ENCODE results near the gene NPIPA5. TPM values are rescaled to one million over a fixed set of nuclear protein-coding genes. Genes with fewer than 3 reads are reported as not detected.
"Not testable (repeated sequence)": the region's sequence is repeated elsewhere in the genome, so short reads cannot be mapped to it uniquely, and the experiment has no call there.

The NPIPA5 gene
- total RNA-seq, 2 donors from 2014 or later, result 0.39 to 9.1 TPM

GRCh38 chr16:15352852-15353251, 25.2 kb downstream of the NPIPA5 start:
- ATAC-seq (replicated peaks in 1 of 2); DNase-seq; H3K9me3 Mint-ChIP-seq; H3K27me3 Mint-ChIP-seq (ENCODE audit: low read depth); H3K36me3 Mint-ChIP-seq (ENCODE audit: insufficient read depth in 2 of 2); H3K4me3 Mint-ChIP-seq; H3K27ac Mint-ChIP-seq; H3K4me1 Mint-ChIP-seq (ENCODE audit: low read depth): not testable (repeated sequence)

- H3K4me1 Mint-ChIP-seq (ENCODE audit: low read depth); DNase-seq; H3K27ac Mint-ChIP-seq; H3K27me3 Mint-ChIP-seq (ENCODE audit: low read depth); H3K9me3 Mint-ChIP-seq; H3K4me3 Mint-ChIP-seq; H3K36me3 Mint-ChIP-seq (ENCODE audit: insufficient read depth in 2 of 2); ATAC-seq (replicated peaks in 1 of 2): not testable (repeated sequence)
Observed at GRCh38 chr16:15351745-15352144, 26.3 kb downstream of the NPIPA5 start.

- not testable (repeated sequence) for H3K4me3 Mint-ChIP-seq; H3K27me3 Mint-ChIP-seq (ENCODE audit: low read depth); ATAC-seq (replicated peaks in 1 of 2); H3K27ac Mint-ChIP-seq; H3K4me1 Mint-ChIP-seq (ENCODE audit: low read depth); H3K36me3 Mint-ChIP-seq (ENCODE audit: insufficient read depth in 2 of 2); H3K9me3 Mint-ChIP-seq; DNase-seq
Observed at GRCh38 chr16:15351251-15351650, 26.8 kb downstream of the NPIPA5 start.

GRCh38 chr16:15348721-15349120, 29.4 kb downstream of the NPIPA5 start:
- ATAC-seq (replicated peaks in 1 of 2); H3K4me1 Mint-ChIP-seq (ENCODE audit: low read depth); H3K36me3 Mint-ChIP-seq (ENCODE audit: insufficient read depth in 2 of 2); H3K27ac Mint-ChIP-seq; H3K9me3 Mint-ChIP-seq; H3K27me3 Mint-ChIP-seq (ENCODE audit: low read depth); H3K4me3 Mint-ChIP-seq; DNase-seq: not testable (repeated sequence)

GRCh38 chr16:15342337-15342736, 35.8 kb downstream of the NPIPA5 start:
- ATAC-seq (replicated peaks in 1 of 2); H3K9me3 Mint-ChIP-seq; H3K27me3 Mint-ChIP-seq (ENCODE audit: low read depth); H3K36me3 Mint-ChIP-seq (ENCODE audit: insufficient read depth in 2 of 2); DNase-seq; H3K4me1 Mint-ChIP-seq (ENCODE audit: low read depth); H3K4me3 Mint-ChIP-seq; H3K27ac Mint-ChIP-seq: not testable (repeated sequence)

GRCh38 chr16:15338986-15339385, 39.1 kb downstream of the NPIPA5 start:
- H3K27me3 Mint-ChIP-seq (ENCODE audit: low read depth); DNase-seq; H3K36me3 Mint-ChIP-seq (ENCODE audit: insufficient read depth in 2 of 2); H3K4me1 Mint-ChIP-seq (ENCODE audit: low read depth); ATAC-seq (replicated peaks in 1 of 2); H3K27ac Mint-ChIP-seq; H3K4me3 Mint-ChIP-seq; H3K9me3 Mint-ChIP-seq: not testable (repeated sequence)

- not testable (repeated sequence) for H3K36me3 Mint-ChIP-seq (ENCODE audit: insufficient read depth in 2 of 2); H3K4me3 Mint-ChIP-seq; DNase-seq; H3K27me3 Mint-ChIP-seq (ENCODE audit: low read depth); H3K4me1 Mint-ChIP-seq (ENCODE audit: low read depth); H3K27ac Mint-ChIP-seq; H3K9me3 Mint-ChIP-seq; ATAC-seq (replicated peaks in 1 of 2)
Observed at GRCh38 chr16:15337974-15338605, 40.0 kb downstream of the NPIPA5 start.

- DNase-seq; H3K27me3 Mint-ChIP-seq (ENCODE audit: low read depth); H3K9me3 Mint-ChIP-seq; H3K4me1 Mint-ChIP-seq (ENCODE audit: low read depth); H3K27ac Mint-ChIP-seq; H3K36me3 Mint-ChIP-seq (ENCODE audit: insufficient read depth in 2 of 2); H3K4me3 Mint-ChIP-seq; ATAC-seq (replicated peaks in 1 of 2): not testable (repeated sequence)
Observed at GRCh38 chr16:15335609-15336008, 42.5 kb downstream of the NPIPA5 start.

- not testable (repeated sequence) for ATAC-seq (replicated peaks in 1 of 2); H3K27me3 Mint-ChIP-seq (ENCODE audit: low read depth); H3K36me3 Mint-ChIP-seq (ENCODE audit: insufficient read depth in 2 of 2); H3K4me3 Mint-ChIP-seq; H3K4me1 Mint-ChIP-seq (ENCODE audit: low read depth); DNase-seq; H3K27ac Mint-ChIP-seq; H3K9me3 Mint-ChIP-seq
Observed at GRCh38 chr16:15333969-15334368, 44.1 kb downstream of the NPIPA5 start.

- not testable (repeated sequence) for H3K27me3 Mint-ChIP-seq (ENCODE audit: low read depth); DNase-seq; H3K9me3 Mint-ChIP-seq; H3K4me3 Mint-ChIP-seq; ATAC-seq (replicated peaks in 1 of 2); H3K36me3 Mint-ChIP-seq (ENCODE audit: insufficient read depth in 2 of 2); H3K4me1 Mint-ChIP-seq (ENCODE audit: low read depth); H3K27ac Mint-ChIP-seq
Observed at GRCh38 chr16:15330978-15331377, 47.1 kb downstream of the NPIPA5 start.

GRCh38 chr16:15324954-15325353, 53.1 kb downstream of the NPIPA5 start:
- H3K4me1 Mint-ChIP-seq (ENCODE audit: low read depth); H3K36me3 Mint-ChIP-seq (ENCODE audit: insufficient read depth in 2 of 2); H3K27ac Mint-ChIP-seq; ATAC-seq (replicated peaks in 1 of 2); H3K27me3 Mint-ChIP-seq (ENCODE audit: low read depth); DNase-seq; H3K9me3 Mint-ChIP-seq; H3K4me3 Mint-ChIP-seq: not testable (repeated sequence)

- not testable (repeated sequence) for ATAC-seq (replicated peaks in 1 of 2); H3K27ac Mint-ChIP-seq; H3K4me3 Mint-ChIP-seq; H3K4me1 Mint-ChIP-seq (ENCODE audit: low read depth); H3K9me3 Mint-ChIP-seq; H3K36me3 Mint-ChIP-seq (ENCODE audit: insufficient read depth in 2 of 2); DNase-seq; H3K27me3 Mint-ChIP-seq (ENCODE audit: low read depth)
Observed at GRCh38 chr16:15323373-15323772, 54.7 kb downstream of the NPIPA5 start.

- H3K27me3 Mint-ChIP-seq (ENCODE audit: low read depth); H3K4me1 Mint-ChIP-seq (ENCODE audit: low read depth); H3K9me3 Mint-ChIP-seq; ATAC-seq (replicated peaks in 1 of 2); H3K27ac Mint-ChIP-seq; H3K36me3 Mint-ChIP-seq (ENCODE audit: insufficient read depth in 2 of 2); DNase-seq; H3K4me3 Mint-ChIP-seq: not testable (repeated sequence)
Observed at GRCh38 chr16:15321221-15321620, 56.9 kb downstream of the NPIPA5 start.

- not testable (repeated sequence) for H3K36me3 Mint-ChIP-seq (ENCODE audit: insufficient read depth in 2 of 2); H3K27ac Mint-ChIP-seq; DNase-seq; H3K9me3 Mint-ChIP-seq; H3K27me3 Mint-ChIP-seq (ENCODE audit: low read depth); H3K4me1 Mint-ChIP-seq (ENCODE audit: low read depth); H3K4me3 Mint-ChIP-seq; ATAC-seq (replicated peaks in 1 of 2)
Observed at GRCh38 chr16:15314562-15314961, 63.5 kb downstream of the NPIPA5 start.

All from activated T-cell treated with anti-CD3 and anti-CD28 coated beads, Interleukin-2, amount 50 U/mL, for 72 hours (primary cell).